ENCODE results near the gene ODF4. TPM values are rescaled to one million over a fixed set of nuclear protein-coding genes. Genes with fewer than 3 reads are reported as not detected.

Gene ODF4, protein sequence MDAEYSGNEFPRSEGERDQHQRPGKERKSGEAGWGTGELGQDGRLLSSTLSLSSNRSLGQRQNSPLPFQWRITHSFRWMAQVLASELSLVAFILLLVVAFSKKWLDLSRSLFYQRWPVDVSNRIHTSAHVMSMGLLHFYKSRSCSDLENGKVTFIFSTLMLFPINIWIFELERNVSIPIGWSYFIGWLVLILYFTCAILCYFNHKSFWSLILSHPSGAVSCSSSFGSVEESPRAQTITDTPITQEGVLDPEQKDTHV
- total RNA-seq (2021) = not detected in 3 replicates
- not detected for Bru-seq, nascent RNA
- long read RNA-seq, experiment 1 = 0 reads
- long read RNA-seq, experiment 2 = 0 reads
- long read RNA-seq, experiment 3 = 0 reads

DNA sequence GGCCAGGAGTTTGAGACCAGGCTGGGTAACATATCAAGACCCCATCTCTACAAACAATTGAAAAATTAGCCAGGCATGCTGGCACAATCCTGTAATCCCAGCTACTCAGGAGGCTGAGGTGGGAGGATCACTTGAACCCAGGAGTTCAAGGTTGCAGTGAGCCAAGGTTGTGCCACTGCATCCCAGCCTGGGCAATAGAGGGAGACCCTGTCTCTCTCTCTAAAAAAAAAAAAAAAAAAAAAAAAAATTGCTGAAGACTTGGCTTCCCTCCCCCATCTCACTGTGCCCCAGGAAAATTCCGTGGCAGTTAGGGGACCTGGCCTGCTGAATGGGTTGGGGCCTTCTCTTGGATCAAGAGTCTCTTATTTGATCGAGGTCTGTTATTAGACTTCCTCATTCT, at the start of gene ODF4:
TSS of gene ODF4 (plus strand) at position 301 of the 400 bp plus-strand sequence. CDS start 212 bp downstream, outside the sequence.
- CTCF ChIA-PET = interaction anchor here (1.2 to 3.9 kb wide), 2 partner anchors 13 to 44 kb away, joined by 4 to 34 read pairs; no protein-coding TSS in a partner anchor

DNA sequence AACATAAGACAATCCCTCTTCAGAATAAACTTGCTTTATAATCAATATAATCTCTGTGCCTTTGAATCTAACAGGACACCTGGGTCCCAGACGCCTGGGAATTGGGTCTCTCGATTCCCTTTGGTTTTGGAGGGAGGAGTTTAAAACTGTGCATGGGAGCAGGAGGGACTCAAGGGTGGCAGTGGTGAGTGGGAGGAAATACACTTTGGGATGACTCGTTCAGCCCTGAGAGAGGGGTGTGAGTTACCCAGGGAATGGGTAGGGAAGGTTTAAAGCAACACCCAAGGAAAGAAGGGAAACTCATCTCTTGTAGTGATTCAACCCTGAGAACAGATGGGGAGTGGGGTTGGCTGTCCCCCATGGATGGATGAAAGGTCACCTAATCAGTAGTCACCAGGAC, 49.6 kb upstream of the ODF4 start:
- H3K4me3 Mint-ChIP-seq = peak overlapping the region; percentile 92
- no peaks in the 10 kb centered on the region for H3K9me3 Mint-ChIP-seq
- no peak overlapping the region for H3K27ac Mint-ChIP-seq
- H3K4me1 Mint-ChIP-seq = peaks cover 35% of the 10 kb centered on the region
- POLR2A ChIA-PET = no interaction called here
- CTCF ChIA-PET = interaction anchor here (1.4 kb wide), 1 partner anchor 11 kb away, joined by 3 read pairs; no protein-coding TSS in a partner anchor
- no peaks in the 10 kb centered on the region; the same call in 1 of the 2 replicates for H3K36me3 Mint-ChIP-seq
- no peak for DNase-seq (ENCODE audit: low spot score)
- TF ChIP-seq ZNF232 (CRISPR knock-in tag; IDR thresholded peaks at IDR 0.05) (no peak), NR2C2 (CRISPR knock-in tag; IDR thresholded peaks at IDR 0.05) (no peak), MYBL2 (CRISPR knock-in tag; IDR thresholded peaks at IDR 0.05) (no peak), RORB (CRISPR knock-in tag; IDR thresholded peaks at IDR 0.05) (no peak), ZNF263 (CRISPR knock-in tag; IDR thresholded peaks at IDR 0.05; ENCODE audit: low read depth) (no peak)
- TF ChIP-seq, protein P1, sequence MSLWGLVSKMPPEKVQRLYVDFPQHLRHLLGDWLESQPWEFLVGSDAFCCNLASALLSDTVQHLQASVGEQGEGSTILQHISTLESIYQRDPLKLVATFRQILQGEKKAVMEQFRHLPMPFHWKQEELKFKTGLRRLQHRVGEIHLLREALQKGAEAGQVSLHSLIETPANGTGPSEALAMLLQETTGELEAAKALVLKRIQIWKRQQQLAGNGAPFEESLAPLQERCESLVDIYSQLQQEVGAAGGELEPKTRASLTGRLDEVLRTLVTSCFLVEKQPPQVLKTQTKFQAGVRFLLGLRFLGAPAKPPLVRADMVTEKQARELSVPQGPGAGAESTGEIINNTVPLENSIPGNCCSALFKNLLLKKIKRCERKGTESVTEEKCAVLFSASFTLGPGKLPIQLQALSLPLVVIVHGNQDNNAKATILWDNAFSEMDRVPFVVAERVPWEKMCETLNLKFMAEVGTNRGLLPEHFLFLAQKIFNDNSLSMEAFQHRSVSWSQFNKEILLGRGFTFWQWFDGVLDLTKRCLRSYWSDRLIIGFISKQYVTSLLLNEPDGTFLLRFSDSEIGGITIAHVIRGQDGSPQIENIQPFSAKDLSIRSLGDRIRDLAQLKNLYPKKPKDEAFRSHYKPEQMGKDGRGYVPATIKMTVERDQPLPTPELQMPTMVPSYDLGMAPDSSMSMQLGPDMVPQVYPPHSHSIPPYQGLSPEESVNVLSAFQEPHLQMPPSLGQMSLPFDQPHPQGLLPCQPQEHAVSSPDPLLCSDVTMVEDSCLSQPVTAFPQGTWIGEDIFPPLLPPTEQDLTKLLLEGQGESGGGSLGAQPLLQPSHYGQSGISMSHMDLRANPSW (CRISPR knock-in tag; conservative IDR thresholded peaks at IDR 0.05; ENCODE audit: low read depth) = no peak
- TF ChIP-seq, protein P2, sequence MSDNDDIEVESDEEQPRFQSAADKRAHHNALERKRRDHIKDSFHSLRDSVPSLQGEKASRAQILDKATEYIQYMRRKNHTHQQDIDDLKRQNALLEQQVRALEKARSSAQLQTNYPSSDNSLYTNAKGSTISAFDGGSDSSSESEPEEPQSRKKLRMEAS (CRISPR knock-in tag; IDR thresholded peaks at IDR 0.05) = no peak
- TF ChIP-seq, protein P3, sequence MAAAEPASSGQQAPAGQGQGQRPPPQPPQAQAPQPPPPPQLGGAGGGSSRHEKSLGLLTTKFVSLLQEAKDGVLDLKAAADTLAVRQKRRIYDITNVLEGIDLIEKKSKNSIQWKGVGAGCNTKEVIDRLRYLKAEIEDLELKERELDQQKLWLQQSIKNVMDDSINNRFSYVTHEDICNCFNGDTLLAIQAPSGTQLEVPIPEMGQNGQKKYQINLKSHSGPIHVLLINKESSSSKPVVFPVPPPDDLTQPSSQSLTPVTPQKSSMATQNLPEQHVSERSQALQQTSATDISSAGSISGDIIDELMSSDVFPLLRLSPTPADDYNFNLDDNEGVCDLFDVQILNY (CRISPR knock-in tag; IDR thresholded peaks at IDR 0.05) = no peak
- TF ChIP-seq, protein P4, sequence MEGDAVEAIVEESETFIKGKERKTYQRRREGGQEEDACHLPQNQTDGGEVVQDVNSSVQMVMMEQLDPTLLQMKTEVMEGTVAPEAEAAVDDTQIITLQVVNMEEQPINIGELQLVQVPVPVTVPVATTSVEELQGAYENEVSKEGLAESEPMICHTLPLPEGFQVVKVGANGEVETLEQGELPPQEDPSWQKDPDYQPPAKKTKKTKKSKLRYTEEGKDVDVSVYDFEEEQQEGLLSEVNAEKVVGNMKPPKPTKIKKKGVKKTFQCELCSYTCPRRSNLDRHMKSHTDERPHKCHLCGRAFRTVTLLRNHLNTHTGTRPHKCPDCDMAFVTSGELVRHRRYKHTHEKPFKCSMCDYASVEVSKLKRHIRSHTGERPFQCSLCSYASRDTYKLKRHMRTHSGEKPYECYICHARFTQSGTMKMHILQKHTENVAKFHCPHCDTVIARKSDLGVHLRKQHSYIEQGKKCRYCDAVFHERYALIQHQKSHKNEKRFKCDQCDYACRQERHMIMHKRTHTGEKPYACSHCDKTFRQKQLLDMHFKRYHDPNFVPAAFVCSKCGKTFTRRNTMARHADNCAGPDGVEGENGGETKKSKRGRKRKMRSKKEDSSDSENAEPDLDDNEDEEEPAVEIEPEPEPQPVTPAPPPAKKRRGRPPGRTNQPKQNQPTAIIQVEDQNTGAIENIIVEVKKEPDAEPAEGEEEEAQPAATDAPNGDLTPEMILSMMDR (IDR thresholded peaks at IDR 0.05) = no peak
- TF ChIP-seq, protein P5, sequence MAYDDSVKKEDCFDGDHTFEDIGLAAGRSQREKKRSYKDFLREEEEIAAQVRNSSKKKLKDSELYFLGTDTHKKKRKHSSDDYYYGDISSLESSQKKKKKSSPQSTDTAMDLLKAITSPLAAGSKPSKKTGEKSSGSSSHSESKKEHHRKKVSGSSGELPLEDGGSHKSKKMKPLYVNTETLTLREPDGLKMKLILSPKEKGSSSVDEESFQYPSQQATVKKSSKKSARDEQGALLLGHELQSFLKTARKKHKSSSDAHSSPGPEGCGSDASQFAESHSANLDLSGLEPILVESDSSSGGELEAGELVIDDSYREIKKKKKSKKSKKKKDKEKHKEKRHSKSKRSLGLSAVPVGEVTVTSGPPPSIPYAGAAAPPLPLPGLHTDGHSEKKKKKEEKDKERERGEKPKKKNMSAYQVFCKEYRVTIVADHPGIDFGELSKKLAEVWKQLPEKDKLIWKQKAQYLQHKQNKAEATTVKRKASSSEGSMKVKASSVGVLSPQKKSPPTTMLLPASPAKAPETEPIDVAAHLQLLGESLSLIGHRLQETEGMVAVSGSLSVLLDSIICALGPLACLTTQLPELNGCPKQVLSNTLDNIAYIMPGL (CRISPR knock-in tag; IDR thresholded peaks at IDR 0.05) = no peak
- TF ChIP-seq, protein P6, sequence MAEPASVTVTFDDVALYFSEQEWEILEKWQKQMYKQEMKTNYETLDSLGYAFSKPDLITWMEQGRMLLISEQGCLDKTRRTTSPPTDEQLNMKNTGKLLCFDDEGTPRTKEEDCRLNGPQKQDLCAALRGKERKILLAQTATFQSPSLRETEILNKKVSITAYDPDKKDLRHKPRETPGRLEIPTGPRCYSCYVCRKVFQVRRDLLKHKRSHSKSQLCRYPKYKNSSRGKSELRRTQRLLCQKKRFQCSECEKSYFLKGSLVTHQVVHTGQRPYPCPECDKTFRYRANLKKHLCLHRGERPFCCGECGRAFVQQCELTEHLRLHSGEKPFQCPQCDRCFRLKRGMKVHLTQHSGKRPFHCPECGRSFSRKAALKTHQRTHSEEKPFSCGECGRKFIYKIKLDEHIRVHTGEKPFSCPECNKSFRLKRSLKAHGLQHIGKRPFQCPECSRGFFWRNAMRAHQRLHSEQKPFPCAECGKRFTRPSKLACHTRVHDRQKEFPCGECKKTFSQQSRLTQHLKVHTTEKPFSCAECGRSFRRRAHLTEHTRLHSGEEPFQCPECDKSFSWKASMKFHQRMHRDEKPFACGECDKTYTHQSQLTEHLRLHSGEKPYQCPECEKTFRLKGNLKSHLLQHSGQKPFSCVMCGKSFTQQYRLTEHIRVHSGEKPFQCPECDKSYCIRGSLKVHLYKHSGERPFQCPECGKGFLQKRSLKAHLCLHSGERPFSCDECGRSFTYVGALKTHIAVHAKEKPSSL (CRISPR knock-in tag; conservative IDR thresholded peaks at IDR 0.05) = no peak
- TF ChIP-seq, protein P7, sequence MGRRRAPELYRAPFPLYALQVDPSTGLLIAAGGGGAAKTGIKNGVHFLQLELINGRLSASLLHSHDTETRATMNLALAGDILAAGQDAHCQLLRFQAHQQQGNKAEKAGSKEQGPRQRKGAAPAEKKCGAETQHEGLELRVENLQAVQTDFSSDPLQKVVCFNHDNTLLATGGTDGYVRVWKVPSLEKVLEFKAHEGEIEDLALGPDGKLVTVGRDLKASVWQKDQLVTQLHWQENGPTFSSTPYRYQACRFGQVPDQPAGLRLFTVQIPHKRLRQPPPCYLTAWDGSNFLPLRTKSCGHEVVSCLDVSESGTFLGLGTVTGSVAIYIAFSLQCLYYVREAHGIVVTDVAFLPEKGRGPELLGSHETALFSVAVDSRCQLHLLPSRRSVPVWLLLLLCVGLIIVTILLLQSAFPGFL (CRISPR knock-in tag; IDR thresholded peaks at IDR 0.05; ENCODE audit: borderline replicate concordance) = no peak
- no peak for ATAC-seq
- no peaks in the 10 kb centered on the region; the same call in 1 of the 2 replicates for H3K27me3 Mint-ChIP-seq (ENCODE audit: low read depth)

More for the DNA sequence above, at the start of gene ODF4:
- Mint-ChIP-seq H3K36me3 (no peaks in the 10 kb centered on the region), H3K9me3 (no peaks in the 10 kb centered on the region), H3K4me3 (no peak within 1 kb of the TSS), H3K4me1 (peaks cover 19% of the 10 kb centered on the region), H3K27ac (peak within 1 kb of the TSS; percentile 60), H3K27me3 (ENCODE audit: low read depth) (no peaks in the 10 kb centered on the region)
- TF ChIP-seq, protein P4 (IDR thresholded peaks at IDR 0.05) = no peak
- TF ChIP-seq JAZF1 (CRISPR knock-in tag; IDR thresholded peaks at IDR 0.05) (no peak), CBFB (CRISPR knock-in tag; IDR thresholded peaks at IDR 0.05; ENCODE audit: low read depth) (no peak), TP53 (CRISPR knock-in tag; IDR thresholded peaks at IDR 0.05) (no peak)
- POLR2A ChIA-PET = interaction anchor here (1.4 to 1.6 kb wide), 2 partner anchors 7 to 38 kb away, joined by 4 to 7 read pairs; partner anchors contain the start of gene KRABD2
- DNase-seq (ENCODE audit: low spot score) = no peak
- ATAC-seq = no peak

Data from WTC11 (cell line).